ENCODE results near the gene ARID1B. TPM values are rescaled to one million over a fixed set of nuclear protein-coding genes. Genes with fewer than 3 reads are reported as not detected.

Gene ARID1B
- total RNA-seq, 2 donors from 2014 or later: 74.0 to 110 TPM

DNA sequence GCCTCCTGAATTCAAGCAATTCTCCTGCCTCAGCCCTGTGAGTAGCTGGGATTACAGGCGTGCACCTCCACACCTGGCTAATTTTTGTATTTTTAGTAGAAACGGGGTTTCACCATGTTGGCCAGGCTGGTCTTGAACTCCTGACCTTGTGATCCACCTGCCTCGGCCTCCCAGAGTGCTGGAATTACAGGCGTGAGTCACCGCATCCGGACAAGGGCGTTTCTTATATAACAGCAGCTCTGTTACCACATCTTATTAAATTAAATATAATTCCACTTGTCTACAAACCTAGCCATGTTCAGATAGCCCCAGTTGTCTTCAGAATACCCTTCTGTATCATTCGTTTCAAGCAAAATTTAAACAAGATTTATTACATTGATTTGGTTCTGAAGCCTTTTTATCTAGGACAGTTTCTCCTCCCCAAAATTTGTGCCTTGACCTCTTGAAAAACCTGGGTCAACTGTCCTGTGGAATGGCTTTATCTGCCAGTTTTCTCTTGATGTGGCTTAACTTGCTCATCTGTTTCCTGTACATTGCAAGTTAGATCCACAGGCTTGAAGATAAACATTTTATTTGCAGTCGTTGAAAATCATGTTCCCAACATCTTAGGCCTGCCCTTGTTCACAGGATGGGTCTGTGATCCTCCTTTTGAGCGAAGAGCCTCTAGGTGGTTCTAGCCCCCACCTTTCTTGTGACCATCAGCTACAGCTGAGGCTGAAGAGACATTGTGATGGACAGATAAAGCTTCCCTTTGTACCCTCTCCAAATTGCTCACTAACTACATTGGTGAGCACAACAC is 132.2 kb downstream of the ARID1B start:
- H3K27ac ChIP-seq (ENCODE audit: low read depth, low read length): no peak overlapping the region
- H3K4me1 ChIP-seq (ENCODE audit: control insufficient read depth, insufficient read depth, low read length): no peaks in the 10 kb centered on the region
- no peak overlapping the region for H3K4me3 Mint-ChIP-seq
- no peaks in the 10 kb centered on the region for H3K27me3 ChIP-seq (ENCODE audit: control insufficient read depth, insufficient read depth, low read length, poor library complexity, severe bottlenecking)
- no peaks in the 10 kb centered on the region for H3K9me3 Mint-ChIP-seq
- H3K36me3 ChIP-seq (ENCODE audit: control insufficient read depth, insufficient read depth, low read length): no peaks in the 10 kb centered on the region
- peaks cover 7% of the 10 kb centered on the region for H3K4me1 Mint-ChIP-seq
- H3K9me3 ChIP-seq (ENCODE audit: control insufficient read depth, low read length): no peaks in the 10 kb centered on the region
- TF ChIP-seq CTCF (conservative IDR thresholded peaks at IDR 0.05): no peak
- H3K4me3 ChIP-seq (ENCODE audit: low read length): no peak overlapping the region
- no peak overlapping the region for H3K27ac Mint-ChIP-seq
- WGBS, 2 experiments (ENCODE audit: insufficient coverage in 1 of 2, insufficient read length in 1 of 2): 95 to 97% methylated on average over 5 to 10 of the region's 10 CpGs
- DNase-seq: no peak
- no peaks in the 10 kb centered on the region for H3K27me3 Mint-ChIP-seq (ENCODE audit: insufficient read depth)
- peaks cover 15% of the 10 kb centered on the region for H3K36me3 Mint-ChIP-seq (ENCODE audit: low read depth)
- H3K9ac ChIP-seq (ENCODE audit: extremely low read depth, low read length, poor library complexity, severe bottlenecking): no peak overlapping the region

GRCh38 chr6:156910011-156910334 is 132.8 kb downstream of the ARID1B start:
- H3K9me3 ChIP-seq (ENCODE audit: control insufficient read depth, low read length): no peaks in the 10 kb centered on the region
- peaks cover 7% of the 10 kb centered on the region for H3K4me1 Mint-ChIP-seq
- H3K4me3 Mint-ChIP-seq: no peak overlapping the region
- H3K4me3 ChIP-seq (ENCODE audit: low read length): no peak overlapping the region
- peaks cover 15% of the 10 kb centered on the region for H3K36me3 Mint-ChIP-seq (ENCODE audit: low read depth)
- no peaks in the 10 kb centered on the region for H3K27me3 ChIP-seq (ENCODE audit: control insufficient read depth, insufficient read depth, low read length, poor library complexity, severe bottlenecking)
- no peaks in the 10 kb centered on the region for H3K27me3 Mint-ChIP-seq (ENCODE audit: insufficient read depth)
- DNase-seq: no peak
- H3K27ac Mint-ChIP-seq: no peak overlapping the region
- H3K36me3 ChIP-seq (ENCODE audit: control insufficient read depth, insufficient read depth, low read length): no peaks in the 10 kb centered on the region
- H3K4me1 ChIP-seq (ENCODE audit: control insufficient read depth, insufficient read depth, low read length): no peaks in the 10 kb centered on the region
- no peak overlapping the region for H3K27ac ChIP-seq (ENCODE audit: low read depth, low read length)
- no peaks in the 10 kb centered on the region for H3K9me3 Mint-ChIP-seq
- H3K9ac ChIP-seq (ENCODE audit: extremely low read depth, low read length, poor library complexity, severe bottlenecking): no peak overlapping the region
- 89 to 100% methylated on average over 2 to 4 of the region's 4 CpGs for WGBS, 2 experiments (ENCODE audit: insufficient coverage in 1 of 2, insufficient read length in 1 of 2)
- TF ChIP-seq CTCF (conservative IDR thresholded peaks at IDR 0.05): no peak

- whole genome bisulfite sequencing, 2 experiments (ENCODE audit: insufficient coverage in 1 of 2, insufficient read length in 1 of 2): 100% methylated on average over 1 of the region's 1 CpG; no CpG with 5 or more reads in 1 of the 2 experiments
- no peak overlapping the region for H3K27ac ChIP-seq (ENCODE audit: low read depth, low read length)
- Mint-ChIP-seq H3K27me3 (ENCODE audit: insufficient read depth) (no peaks in the 10 kb centered on the region), H3K27ac (no peak overlapping the region), H3K4me3 (no peak overlapping the region), H3K4me1 (peaks cover 7% of the 10 kb centered on the region), H3K9me3 (no peaks in the 10 kb centered on the region), H3K36me3 (ENCODE audit: low read depth) (peaks cover 13% of the 10 kb centered on the region)
- H3K9me3 ChIP-seq (ENCODE audit: control insufficient read depth, low read length): no peaks in the 10 kb centered on the region
- no peak overlapping the region for H3K9ac ChIP-seq (ENCODE audit: extremely low read depth, low read length, poor library complexity, severe bottlenecking)
- DNase-seq: no peak
- H3K27me3 ChIP-seq (ENCODE audit: control insufficient read depth, insufficient read depth, low read length, poor library complexity, severe bottlenecking): no peaks in the 10 kb centered on the region
- no peak overlapping the region for H3K4me3 ChIP-seq (ENCODE audit: low read length)
- H3K4me1 ChIP-seq (ENCODE audit: control insufficient read depth, insufficient read depth, low read length): no peaks in the 10 kb centered on the region
- TF ChIP-seq CTCF (conservative IDR thresholded peaks at IDR 0.05): no peak
- H3K36me3 ChIP-seq (ENCODE audit: control insufficient read depth, insufficient read depth, low read length): no peaks in the 10 kb centered on the region
Measured at GRCh38 chr6:156910938-156911337, 133.8 kb downstream of the ARID1B start.

Data from endodermal cell (in vitro differentiated cells).